Activated gamma-delta T cell (primary cell): Measurements from ENCODE around the gene LILRB5.
"Not testable (repeated sequence)": the region's sequence is repeated elsewhere in the genome, so short reads cannot be mapped to it uniquely, and the experiment has no call there.

ENCODE experiments used
- DNase-seq: peaks from one replicate; lab custom pipeline; 2025; lab: John Stamatoyannopoulos, UW
- total RNA-seq, 2 donors: gene quantifications; one replicate each; lab custom pipeline; 2026; lab: John Stamatoyannopoulos, UW

LILRB5 gene
- total RNA-seq, result 0 to 0.17 reads per million in 2 donors

- no peak for DNase-seq
These were observed at the start of gene LILRB5 for GRCh38 chr19:54257116-54257480. Gene LILRB5 (minus strand): TSS chr19:54257273. CDS start chr19:54257193, 80 bp downstream.

GRCh38 chr19:54305141-54305540 is 48.1 kb upstream of the LILRB5 start:
- no peak for DNase-seq

DNA sequence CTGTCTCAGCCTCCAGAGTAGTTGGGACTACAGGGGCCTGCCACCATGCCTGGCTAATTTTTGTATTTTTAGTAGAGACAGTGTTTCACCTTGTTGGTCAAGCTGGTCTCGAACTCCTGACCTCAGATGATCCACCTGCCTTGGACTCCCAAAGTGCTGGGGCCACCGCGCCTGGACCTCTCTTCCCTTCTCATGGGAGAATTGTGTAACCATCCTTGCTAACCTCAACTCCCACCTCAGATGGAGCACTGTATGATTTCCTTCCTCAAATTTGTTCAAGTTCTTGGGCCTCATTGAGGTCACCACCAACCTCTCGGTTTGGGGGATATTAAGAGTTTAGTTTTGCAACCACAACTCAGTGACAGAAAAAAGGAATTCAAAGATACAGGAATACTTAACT is 45.2 kb upstream of the LILRB5 start:
- DNase-seq, result no peak

GRCh38 chr19:54299515-54299914 is 42.4 kb upstream of the LILRB5 start:
- no peak for DNase-seq

GRCh38 chr19:54299126-54299498 is 42.0 kb upstream of the LILRB5 start:
- DNase-seq, result no peak

- no peak for DNase-seq
These were observed 41.5 kb upstream of the LILRB5 start for GRCh38 chr19:54298357-54299125.

DNA sequence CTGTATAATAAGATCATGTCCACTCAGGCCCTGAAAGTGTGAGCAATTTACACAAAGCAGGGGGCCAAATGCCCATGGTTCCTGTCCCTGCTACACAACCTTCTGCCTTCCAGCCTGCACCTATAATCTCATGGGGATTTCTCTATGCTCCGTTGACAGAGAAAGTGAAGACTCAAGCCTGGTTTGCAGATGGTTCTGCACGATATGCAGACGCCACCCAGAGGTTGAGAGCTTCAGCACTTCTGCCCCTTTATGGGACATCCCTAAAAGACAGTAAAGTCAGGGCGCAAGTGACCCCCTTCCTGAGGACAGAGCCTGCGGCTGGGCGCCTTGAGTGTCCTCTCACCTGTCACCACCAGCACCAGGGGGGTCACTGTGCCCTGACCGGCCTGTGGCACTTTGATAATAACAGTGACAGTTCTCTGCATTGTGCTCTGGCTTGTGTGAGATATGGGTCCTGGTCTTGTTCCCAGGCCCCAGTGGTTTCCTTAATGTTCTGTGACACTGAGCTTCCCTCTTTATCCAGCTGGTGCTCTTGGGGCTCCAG is 40.8 kb upstream of the LILRB5 start:
- DNase-seq, result no peak

DNA sequence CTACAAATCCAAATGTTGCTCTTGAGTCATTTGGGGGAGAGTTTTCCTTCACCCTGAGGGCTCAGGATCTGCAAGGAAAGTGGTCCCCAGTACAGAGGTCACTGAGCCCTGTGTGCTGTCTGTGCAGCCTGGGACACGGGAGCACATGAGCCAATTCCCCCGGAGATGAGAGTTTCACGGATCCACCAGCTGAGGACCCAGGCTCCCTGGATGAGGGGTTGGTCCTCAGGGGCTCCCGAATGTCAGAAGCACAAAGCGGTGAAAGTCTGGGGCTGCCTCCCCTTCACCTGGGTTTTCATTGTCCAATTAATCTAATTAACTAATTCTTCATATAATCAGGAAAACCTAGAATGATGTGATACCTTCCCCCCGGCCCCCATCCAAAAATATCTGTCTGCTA is 37.5 kb upstream of the LILRB5 start:
- DNase-seq, result no peak

- DNase-seq, result not testable (repeated sequence)
These were observed 32.1 kb upstream of the LILRB5 start for GRCh38 chr19:54289160-54289559.

- DNase-seq, result no peak
These were observed 30.4 kb upstream of the LILRB5 start for GRCh38 chr19:54287456-54287855.

DNA sequence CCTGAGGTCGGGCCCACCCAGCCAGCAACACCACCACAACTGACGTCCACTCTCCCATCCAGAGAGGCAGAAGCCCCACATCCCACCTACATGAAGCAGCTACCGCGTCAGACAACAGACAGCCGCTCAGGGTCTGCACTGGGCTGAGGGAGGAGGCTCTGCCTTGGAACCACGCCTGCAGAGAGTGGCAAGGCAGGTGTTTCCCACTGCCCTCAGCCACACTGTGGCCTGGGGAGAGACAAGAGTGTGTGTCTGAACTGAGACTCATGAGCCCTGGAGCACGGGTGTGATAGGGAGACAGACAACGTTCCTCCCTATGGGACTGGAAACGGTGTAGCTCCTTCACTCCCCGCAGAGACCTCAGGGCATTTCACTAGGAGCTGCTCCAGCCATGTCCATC is 29.2 kb upstream of the LILRB5 start:
- DNase-seq, result not testable (repeated sequence)

GRCh38 chr19:54285427-54286056 is 28.5 kb upstream of the LILRB5 start:
- DNase-seq, result not testable (repeated sequence)

DNA sequence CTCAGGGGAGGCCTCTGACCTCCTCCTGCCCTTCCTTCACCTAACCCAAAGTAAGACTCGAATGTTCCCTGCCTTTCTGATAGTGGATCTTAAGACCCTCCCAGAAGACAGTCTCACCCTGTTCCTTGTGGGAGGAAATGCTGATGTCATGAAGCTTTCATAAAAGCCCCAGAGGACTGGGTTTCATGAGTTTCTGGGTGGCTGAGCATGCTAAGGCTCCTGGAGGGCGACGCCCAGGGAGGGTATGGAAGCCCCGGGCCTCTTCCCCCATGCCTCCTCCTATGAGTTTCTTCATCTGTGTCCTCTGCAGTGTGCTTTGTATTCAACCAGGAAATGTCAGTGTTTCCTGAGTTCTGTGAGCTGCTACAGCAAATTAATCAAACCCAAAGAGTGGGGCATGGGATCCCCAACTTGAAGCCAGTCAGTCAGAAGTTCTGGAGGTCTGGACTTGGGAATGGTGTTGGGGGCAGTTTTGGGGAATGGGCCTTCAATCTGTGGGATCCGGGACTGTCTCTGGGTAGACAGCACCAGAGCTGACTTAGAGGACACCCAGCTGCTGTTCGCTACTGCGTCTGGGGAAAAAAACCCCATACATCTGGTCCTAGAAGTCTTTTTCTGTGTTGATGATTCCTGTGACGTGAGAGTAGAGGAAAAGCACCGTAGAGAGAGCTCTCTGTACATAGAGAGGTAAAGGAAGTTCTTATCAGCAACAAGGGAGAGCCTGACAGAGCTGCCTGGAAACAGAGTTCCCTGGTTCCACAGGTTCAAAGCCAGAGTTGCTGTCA is 25.8 kb upstream of the LILRB5 start:
- no peak for DNase-seq

DNA sequence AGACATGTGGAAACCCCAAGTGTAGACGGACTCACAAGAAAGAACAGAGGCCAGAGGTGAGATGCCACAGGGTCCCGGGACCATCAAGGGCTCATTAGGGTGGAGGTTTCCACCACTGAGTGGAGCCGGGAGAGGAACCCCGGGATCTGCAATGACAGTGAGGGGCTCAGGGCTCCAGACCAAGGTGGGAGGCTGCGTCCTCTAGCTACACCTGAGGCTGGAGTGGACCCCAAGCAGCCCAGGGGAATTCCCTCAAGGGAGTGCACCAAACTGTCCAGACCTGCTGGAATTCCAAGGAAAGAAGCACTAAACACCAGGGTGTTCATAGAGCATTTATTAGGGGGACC is 24.6 kb upstream of the LILRB5 start:
- not testable (repeated sequence) for DNase-seq

GRCh38 chr19:54281007-54281728 is 24.1 kb upstream of the LILRB5 start, which contains the start of gene LILRB2:
Gene LILRB2 (minus strand): TSS chr19:54281110. CDS start chr19:54280496, 614 bp downstream.
- no peak for DNase-seq

DNA sequence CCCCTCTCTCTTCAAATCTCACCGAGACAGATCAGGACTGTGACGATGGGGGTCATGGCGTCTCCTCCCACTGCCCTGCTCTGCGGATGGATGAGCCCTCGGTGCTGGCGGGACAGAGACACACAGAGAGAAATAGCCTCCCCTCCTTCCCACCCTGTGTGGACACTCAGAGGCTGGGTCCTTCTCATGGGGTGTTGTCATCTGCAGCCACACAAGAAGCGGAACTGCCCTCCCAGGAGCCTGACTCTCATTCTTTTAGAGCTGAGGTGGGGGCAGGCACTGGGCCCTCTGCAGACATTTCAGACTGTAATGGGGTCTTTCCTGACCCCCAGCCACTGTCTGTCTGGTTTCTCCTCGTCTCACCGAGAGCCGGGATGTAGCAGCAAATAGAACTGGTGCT is 23.4 kb upstream of the LILRB5 start:
- not testable (repeated sequence) for DNase-seq

DNA sequence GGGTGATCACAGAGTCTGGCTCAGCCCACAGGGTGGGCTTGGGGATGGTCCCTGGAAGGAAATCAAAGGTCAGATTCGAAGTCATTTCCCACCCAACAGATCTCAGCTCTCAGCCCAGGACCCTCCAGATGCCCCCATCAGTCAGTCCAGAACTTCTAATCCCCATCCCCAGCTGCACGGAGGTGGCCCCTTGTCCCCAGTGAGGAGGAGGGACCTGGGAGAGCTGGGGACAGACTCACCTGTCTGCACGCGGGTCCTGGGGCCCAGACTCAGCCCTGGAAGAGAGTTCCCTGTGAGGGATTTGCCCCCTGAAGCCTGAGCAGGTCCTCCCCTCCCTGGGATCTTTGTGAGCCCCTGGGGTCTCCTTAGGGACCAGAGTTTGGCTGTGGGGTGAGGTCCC is 23.0 kb upstream of the LILRB5 start:
- DNase-seq, result not testable (repeated sequence)

GRCh38 chr19:54279406-54279962 is 22.4 kb upstream of the LILRB5 start:
- no peak for DNase-seq

- DNase-seq, result not testable (repeated sequence)
These were observed 21.6 kb upstream of the LILRB5 start for GRCh38 chr19:54278571-54279195.

GRCh38 chr19:54278056-54278455 is 21.0 kb upstream of the LILRB5 start:
- not testable (repeated sequence) for DNase-seq

DNA sequence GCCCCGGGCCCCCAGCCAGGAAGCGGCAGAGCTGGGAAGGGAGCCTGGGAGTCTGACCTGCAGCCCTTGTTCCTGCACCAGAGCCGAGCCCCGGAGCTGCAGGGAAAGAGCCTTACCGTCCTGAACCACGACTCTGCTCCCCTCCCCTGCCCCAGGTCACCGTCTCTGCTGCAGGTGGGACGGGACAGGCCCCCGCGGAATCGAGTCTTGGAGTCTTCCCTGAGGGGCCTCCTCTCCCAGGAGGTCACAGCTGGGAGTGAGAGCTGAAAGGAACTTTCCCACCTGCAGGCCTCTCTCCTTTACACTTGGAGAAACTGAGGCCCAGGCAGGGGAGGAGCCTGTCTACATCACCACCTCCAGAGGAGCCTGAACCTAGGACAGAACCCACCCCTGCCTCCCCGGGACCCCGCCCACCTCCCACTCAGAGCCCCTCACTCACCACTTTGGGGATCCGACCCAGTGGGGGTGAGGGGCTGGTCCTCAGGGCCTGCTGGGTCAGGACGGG is 20.1 kb upstream of the LILRB5 start:
- not testable (repeated sequence) for DNase-seq
